ENCODE results near the gene KLC1. TPM values are rescaled to one million over a fixed set of nuclear protein-coding genes. Genes with fewer than 3 reads are reported as not detected.

Gene KLC1
- polyA plus RNA-seq, 2 of the 4 experiments (the other 2 are of a cell fraction): 81.8 to 150 TPM

DNA sequence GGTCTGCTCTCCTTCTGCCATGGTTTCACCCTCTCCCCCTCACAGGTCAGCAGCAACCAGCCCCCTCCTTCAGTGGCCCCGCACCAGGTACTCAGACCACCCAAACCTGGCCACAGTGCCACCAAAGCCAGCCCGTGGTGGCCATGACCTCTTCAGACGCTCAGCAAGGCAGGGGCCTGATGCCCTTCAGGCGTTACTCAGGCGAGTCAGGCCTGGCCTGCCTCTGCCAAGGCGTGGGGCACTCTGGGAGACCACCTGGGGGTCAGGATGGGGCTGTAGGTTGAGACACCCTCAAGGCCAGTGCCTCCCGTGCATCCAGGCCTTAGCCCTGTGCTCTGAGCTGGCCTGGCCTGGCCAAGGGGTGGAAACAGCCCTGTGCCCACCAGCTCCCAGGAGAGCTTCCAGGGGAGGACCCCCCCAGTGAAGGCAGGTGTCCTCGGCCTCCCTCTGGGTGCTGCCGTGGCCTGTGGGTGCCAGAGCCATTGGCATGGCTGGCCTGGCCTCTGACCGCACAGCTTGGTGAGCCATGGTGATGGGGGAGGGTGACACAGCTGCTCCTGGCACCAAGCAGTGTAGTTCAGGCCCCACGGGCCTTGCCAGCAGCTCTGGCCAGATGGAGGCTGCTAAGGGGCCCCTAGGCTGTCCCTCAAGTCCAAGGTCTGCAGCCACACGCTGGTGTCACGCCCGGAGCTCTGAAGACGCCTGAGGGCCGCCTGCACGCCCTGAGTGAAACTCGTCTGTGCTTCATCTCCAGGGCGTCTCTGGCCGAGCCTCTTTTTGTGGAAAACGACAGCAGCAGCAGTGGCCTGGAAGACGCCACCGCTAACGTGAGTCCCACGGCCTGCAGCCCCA lies 71.1 kb downstream of the KLC1 start (continued):
- TF ChIP-seq, protein P1, sequence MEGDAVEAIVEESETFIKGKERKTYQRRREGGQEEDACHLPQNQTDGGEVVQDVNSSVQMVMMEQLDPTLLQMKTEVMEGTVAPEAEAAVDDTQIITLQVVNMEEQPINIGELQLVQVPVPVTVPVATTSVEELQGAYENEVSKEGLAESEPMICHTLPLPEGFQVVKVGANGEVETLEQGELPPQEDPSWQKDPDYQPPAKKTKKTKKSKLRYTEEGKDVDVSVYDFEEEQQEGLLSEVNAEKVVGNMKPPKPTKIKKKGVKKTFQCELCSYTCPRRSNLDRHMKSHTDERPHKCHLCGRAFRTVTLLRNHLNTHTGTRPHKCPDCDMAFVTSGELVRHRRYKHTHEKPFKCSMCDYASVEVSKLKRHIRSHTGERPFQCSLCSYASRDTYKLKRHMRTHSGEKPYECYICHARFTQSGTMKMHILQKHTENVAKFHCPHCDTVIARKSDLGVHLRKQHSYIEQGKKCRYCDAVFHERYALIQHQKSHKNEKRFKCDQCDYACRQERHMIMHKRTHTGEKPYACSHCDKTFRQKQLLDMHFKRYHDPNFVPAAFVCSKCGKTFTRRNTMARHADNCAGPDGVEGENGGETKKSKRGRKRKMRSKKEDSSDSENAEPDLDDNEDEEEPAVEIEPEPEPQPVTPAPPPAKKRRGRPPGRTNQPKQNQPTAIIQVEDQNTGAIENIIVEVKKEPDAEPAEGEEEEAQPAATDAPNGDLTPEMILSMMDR (IDR thresholded peaks at IDR 0.05): no peak
- TF ChIP-seq ZC3H11A (IDR thresholded peaks at IDR 0.05): no peak

GRCh38 chr14:103700753-103701490 lies 71.9 kb downstream of the KLC1 start:
- ChIA-PET POLR2A (interaction anchor here (1.3 kb wide), 1 partner anchor 15 kb away, joined by 3 read pairs; the partner anchor contains the start of genes XRCC3 and ZFYVE21), CTCF (interaction anchor here (1.1 kb wide), 1 partner anchor 14 kb away, joined by 3 read pairs; no protein-coding TSS in a partner anchor)
- FAIRE-seq: no peak
- no peak overlapping the region for H3K27ac ChIP-seq
- 0 out of 2 replicates have a peak, but pooled peaks have one; percentile 39 for TF ChIP-seq POLR2AphosphoS2 (conservative IDR thresholded peaks at IDR 0.05; ENCODE audit: low read length)
- TF ChIP-seq KDM1A (IDR thresholded peaks at IDR 0.05; ENCODE audit: low read depth): no peak
- TF ChIP-seq, protein P2, sequence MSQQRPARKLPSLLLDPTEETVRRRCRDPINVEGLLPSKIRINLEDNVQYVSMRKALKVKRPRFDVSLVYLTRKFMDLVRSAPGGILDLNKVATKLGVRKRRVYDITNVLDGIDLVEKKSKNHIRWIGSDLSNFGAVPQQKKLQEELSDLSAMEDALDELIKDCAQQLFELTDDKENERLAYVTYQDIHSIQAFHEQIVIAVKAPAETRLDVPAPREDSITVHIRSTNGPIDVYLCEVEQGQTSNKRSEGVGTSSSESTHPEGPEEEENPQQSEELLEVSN (IDR thresholded peaks at IDR 0.05; ENCODE audit: borderline replicate concordance, low read depth): no peak
- TF ChIP-seq RNF2 (IDR thresholded peaks at IDR 0.05; ENCODE audit: borderline replicate concordance, low read depth): no peak
- no peak for TF ChIP-seq MAFK (IDR thresholded peaks at IDR 0.05; ENCODE audit: partially characterized antibody)
- TF ChIP-seq MAZ (IDR thresholded peaks at IDR 0.05; ENCODE audit: borderline replicate concordance, low read depth, low read length): no peak
- H3K9me3 ChIP-seq: no peaks in the 10 kb centered on the region
- 90% methylated on average over 21 of the region's 21 CpGs for WGBS (ENCODE audit: missing lambda C conversion rate)
- DNase-seq (ENCODE audit: low read depth in 1 of 2, low spot score in 1 of 2): no peak
- no peaks in the 10 kb centered on the region for H3K4me1 ChIP-seq
- no peak overlapping the region for H3K4me3 ChIP-seq
- no peak overlapping the region for H3K4me2 ChIP-seq
- no peak; a peak in 1 of 6 replicates for ATAC-seq

- CTCF ChIA-PET: interaction anchor here (0.5 to 1.1 kb wide), 4 partner anchors 19 to 130 kb away, joined by 3 read pairs; no protein-coding TSS in a partner anchor
- POLR2A ChIA-PET: no interaction called here
- no peak overlapping the region for H3K4me3 ChIP-seq
- FAIRE-seq (no peak), DNase-seq (ENCODE audit: low read depth in 1 of 2, low spot score in 1 of 2) (no peak), ATAC-seq (no peak)
- no peaks in the 10 kb centered on the region for H3K9me3 ChIP-seq
- WGBS (ENCODE audit: missing lambda C conversion rate): 100% methylated on average over 2 of the region's 5 CpGs
- no peak overlapping the region for H3K4me2 ChIP-seq
- H3K4me1 ChIP-seq: no peaks in the 10 kb centered on the region
- H3K27ac ChIP-seq: no peak overlapping the region
- TF ChIP-seq SREBF2 (IDR thresholded peaks at IDR 0.05): no peak
- TF ChIP-seq, protein P2 (IDR thresholded peaks at IDR 0.05; ENCODE audit: borderline replicate concordance, low read depth): no peak
- no peak for TF ChIP-seq FOSL2 (IDR thresholded peaks at IDR 0.05)
- no peak for TF ChIP-seq FOSL2 (CRISPR knock-in tag; IDR thresholded peaks at IDR 0.05)
- TF ChIP-seq HOXB13 (CRISPR knock-in tag; IDR thresholded peaks at IDR 0.05; ENCODE audit: low read depth): no peak
- no peak for TF ChIP-seq SMC3 (IDR thresholded peaks at IDR 0.05)
- no peak for TF ChIP-seq MYC (IDR thresholded peaks at IDR 0.05; ENCODE audit: borderline replicate concordance, low read length)
- no peak for TF ChIP-seq KDM5A (IDR thresholded peaks at IDR 0.05)
- TF ChIP-seq BHLHE40 (IDR thresholded peaks at IDR 0.05; ENCODE audit: low read depth, low read length): no peak
- no peak for TF ChIP-seq POLR2A (IDR thresholded peaks at IDR 0.05; ENCODE audit: low read length)
- no peak for TF ChIP-seq RCOR1 (IDR thresholded peaks at IDR 0.05; ENCODE audit: low read depth, low read length)
- TF ChIP-seq MAZ (IDR thresholded peaks at IDR 0.05; ENCODE audit: borderline replicate concordance, low read depth, low read length): no peak
- TF ChIP-seq JUNB (IDR thresholded peaks at IDR 0.05): no peak
- no peak for TF ChIP-seq ZNF302 (CRISPR knock-in tag; IDR thresholded peaks at IDR 0.05)
- no peak for TF ChIP-seq CHD4 (IDR thresholded peaks at IDR 0.05; ENCODE audit: borderline replicate concordance)
- no peak for TF ChIP-seq BCL3 (IDR thresholded peaks at IDR 0.05)
- TF ChIP-seq POLR2AphosphoS2 (conservative IDR thresholded peaks at IDR 0.05; ENCODE audit: low read length): no peak
- TF ChIP-seq, protein P3, sequence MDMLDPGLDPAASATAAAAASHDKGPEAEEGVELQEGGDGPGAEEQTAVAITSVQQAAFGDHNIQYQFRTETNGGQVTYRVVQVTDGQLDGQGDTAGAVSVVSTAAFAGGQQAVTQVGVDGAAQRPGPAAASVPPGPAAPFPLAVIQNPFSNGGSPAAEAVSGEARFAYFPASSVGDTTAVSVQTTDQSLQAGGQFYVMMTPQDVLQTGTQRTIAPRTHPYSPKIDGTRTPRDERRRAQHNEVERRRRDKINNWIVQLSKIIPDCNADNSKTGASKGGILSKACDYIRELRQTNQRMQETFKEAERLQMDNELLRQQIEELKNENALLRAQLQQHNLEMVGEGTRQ (IDR thresholded peaks at IDR 0.05): no peak
These were observed 73.1 kb downstream of the KLC1 start for GRCh38 chr14:103702095-103702494.

Data from A549 (cell line).